Adipose tissue (tissue), 3 donors: ENCODE measurements around the gene CLNK. TPM values are rescaled to one million over a fixed set of nuclear protein-coding genes. Genes with fewer than 3 reads are reported as not detected.

Experiments
- H3K27ac ChIP-seq: one replicate; pipeline ENCODE4 v1.5.1; 2013; ENCODE audit warnings: low read depth, low read length
- WGBS, 3 donors: extraction: QIAGEN DNeasy Blood & Tissue Kit; methylation state at CpG; one replicate each; pipeline ENCODE4 v1.1.7; 2013; 5-methylcytosine and 5-hydroxymethylcytosine counted together
- polyA plus RNA-seq, 3 donors: library from polyadenylated mRNA; stranded (reverse); fragments of 200-250 nt; gene quantifications; one replicate each; pipeline ENCODE4 v1.2.3, GENCODE V29; 2013
- donor health status: healthy with polysubstance abuse.
- donor health status: Bipolar disorder and iron deficiency.
- donor health status: healthy.

Gene CLNK
- polyA plus RNA-seq, result under 1 TPM in 2 of 3 donors, not detected in 1; 0.01 to 0.05 TPM

- no peak within 1 kb of the TSS for H3K27ac ChIP-seq
- 54 to 65% (median 54%) methylated on average over 8 of the region's 8 CpGs for WGBS, 3 donors
These were observed at the start of gene CLNK for GRCh38 chr4:10684631-10685030. Gene CLNK, minus strand, starts transcription at chr4:10684768. Its CDS starts 16,899 bp downstream, at chr4:10667869.

GRCh38 chr4:10733481-10734062 is 49.0 kb upstream of the CLNK start:
- no peak overlapping the region for H3K27ac ChIP-seq
- 23 to 40% (median 39%) methylated on average over 1 of the region's 1 CpG for WGBS, 3 donors

DNA sequence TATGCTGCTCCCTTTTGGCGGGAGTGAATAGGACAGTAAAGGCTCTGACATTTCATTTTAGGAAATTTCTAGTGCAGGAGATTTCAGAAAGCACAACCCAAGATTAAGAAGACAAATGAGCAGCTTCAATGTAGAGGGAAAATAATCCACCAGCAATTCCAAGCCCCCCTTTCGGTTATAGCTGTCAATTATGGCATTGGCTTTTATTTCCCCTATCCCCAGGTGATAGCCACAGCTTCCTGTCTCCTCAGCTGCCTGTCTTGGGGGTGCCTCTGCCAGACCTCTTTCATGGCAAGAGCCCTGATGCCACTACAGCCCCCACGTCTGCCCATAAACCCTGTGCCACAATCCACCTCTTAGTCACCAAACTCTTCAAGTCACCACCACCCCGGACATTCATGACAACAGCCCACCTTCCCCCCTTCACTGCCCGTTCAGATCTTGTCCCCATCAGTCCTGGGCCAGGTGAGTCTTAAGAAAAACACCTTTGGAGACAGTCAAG is 48.4 kb upstream of the CLNK start:
- H3K27ac ChIP-seq, result no peak overlapping the region
- 56 to 65% (median 57%) methylated on average over 5 of the region's 5 CpGs for WGBS, 3 donors

GRCh38 chr4:10732235-10732913 is 47.8 kb upstream of the CLNK start:
- no peak overlapping the region for H3K27ac ChIP-seq
- WGBS, 3 donors, result 14 to 47% (median 29%) methylated on average over 3 of the region's 3 CpGs

DNA sequence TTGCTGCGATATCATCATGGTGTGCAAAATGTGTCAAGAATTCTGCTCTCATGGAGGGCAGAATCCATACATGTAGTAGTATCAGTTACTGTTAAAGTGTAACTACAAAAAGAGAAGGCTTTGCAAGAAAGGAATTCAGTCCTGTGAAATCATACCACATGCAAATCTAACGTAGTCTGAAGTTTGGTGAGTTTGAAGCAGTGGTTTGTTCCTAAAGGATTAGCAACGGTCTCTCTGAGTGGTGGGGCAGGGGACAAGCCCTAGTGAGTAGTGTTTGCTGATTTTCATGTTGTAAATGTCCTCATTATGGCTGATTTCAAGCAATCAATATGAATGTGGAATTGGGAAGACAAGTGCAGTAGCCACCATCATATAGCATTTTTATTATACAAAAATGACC is 47.1 kb upstream of the CLNK start:
- H3K27ac ChIP-seq, result no peak overlapping the region
- 53 to 87% (median 85%) methylated on average over 3 of the region's 3 CpGs for WGBS, 3 donors

GRCh38 chr4:10731162-10731561 is 46.6 kb upstream of the CLNK start:
- H3K27ac ChIP-seq, result no peak overlapping the region
- 68 to 86% (median 82%) methylated on average over 4 of the region's 4 CpGs for WGBS, 3 donors

DNA sequence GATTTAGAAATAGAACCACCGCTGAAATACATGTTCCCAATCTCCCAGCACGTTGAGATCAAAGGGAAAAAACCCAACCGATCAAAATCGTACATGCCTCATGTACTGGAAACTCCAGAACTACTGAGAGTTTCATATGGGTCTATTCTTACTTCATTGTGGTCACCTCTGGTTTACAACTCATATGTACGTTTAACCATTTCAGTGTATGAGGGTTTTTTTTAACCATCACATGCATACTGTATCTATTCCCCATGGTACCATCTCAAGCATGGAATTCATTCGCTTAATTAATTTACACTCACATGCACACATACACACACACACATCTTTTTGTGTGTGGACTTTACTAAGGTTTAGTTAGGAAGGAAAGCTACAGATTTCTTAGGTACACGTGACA is 46.0 kb upstream of the CLNK start:
- 88 to 95% (median 89%) methylated on average over 7 of the region's 7 CpGs for WGBS, 3 donors

GRCh38 chr4:10730019-10730418 is 45.5 kb upstream of the CLNK start:
- WGBS, 3 donors, result 55 to 85% (median 71%) methylated on average over 4 of the region's 4 CpGs
- H3K27ac ChIP-seq, result no peak overlapping the region

More for the DNA sequence above, 46.0 kb upstream of the CLNK start:
- no peak overlapping the region for H3K27ac ChIP-seq

GRCh38 chr4:10729366-10729765 is 44.8 kb upstream of the CLNK start:
- 59 to 77% (median 70%) methylated on average over 2 of the region's 2 CpGs for WGBS, 3 donors

GRCh38 chr4:10728016-10728415 is 43.4 kb upstream of the CLNK start:
- no peak overlapping the region for H3K27ac ChIP-seq
- WGBS, 3 donors, result 63 to 80% (median 69%) methylated on average over 4 of the region's 4 CpGs

More at GRCh38 chr4:10729366-10729765, 44.8 kb upstream of the CLNK start:
- H3K27ac ChIP-seq, result no peak overlapping the region

- WGBS, 3 donors, result 54 to 63% (median 56%) methylated on average over 6 of the region's 6 CpGs
- H3K27ac ChIP-seq, result no peak overlapping the region
These were observed 42.7 kb upstream of the CLNK start for GRCh38 chr4:10727140-10727880.

DNA sequence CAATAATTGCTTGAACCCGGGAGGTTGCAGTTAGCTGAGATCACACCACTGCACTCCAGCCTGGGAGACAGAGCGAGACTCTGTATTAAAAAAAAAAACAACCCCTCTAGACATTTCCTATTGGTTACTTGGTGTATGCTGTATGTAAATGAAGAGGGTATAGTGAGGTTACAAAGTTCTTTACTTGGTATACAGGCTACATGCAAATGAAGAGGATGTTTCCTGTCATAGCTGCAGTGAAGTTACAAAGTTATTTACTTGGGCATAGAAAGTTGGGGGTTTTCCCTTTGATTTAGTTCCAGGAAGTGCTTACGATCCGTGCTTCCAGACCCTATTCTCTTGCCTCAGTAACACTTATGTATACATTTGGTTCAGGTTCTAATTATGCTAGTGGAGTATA is 38.4 kb upstream of the CLNK start:
- 57 to 64% (median 63%) methylated on average over 4 of the region's 4 CpGs for WGBS, 3 donors
- H3K27ac ChIP-seq, result no peak overlapping the region

DNA sequence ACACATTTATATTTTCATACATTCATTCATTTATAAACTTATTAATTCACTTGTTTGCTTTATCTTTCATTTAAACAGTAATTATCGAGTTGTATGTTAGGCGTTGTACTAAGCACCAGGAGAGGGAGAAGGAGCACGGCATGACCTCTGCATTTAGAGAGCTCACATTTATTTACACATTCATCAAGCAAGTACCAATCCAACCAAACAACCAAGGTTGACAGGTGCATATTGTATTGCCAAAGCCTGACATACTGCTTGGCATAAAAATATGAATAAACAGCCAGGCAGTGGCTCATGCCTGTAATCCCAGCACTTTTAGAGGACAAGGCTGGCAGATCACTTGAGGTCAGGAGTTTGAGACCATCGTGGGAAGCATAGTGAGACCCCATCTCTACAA is 37.0 kb upstream of the CLNK start:
- WGBS, 3 donors, result 71 to 90% (median 81%) methylated on average over 4 of the region's 4 CpGs
- H3K27ac ChIP-seq, result no peak overlapping the region

DNA sequence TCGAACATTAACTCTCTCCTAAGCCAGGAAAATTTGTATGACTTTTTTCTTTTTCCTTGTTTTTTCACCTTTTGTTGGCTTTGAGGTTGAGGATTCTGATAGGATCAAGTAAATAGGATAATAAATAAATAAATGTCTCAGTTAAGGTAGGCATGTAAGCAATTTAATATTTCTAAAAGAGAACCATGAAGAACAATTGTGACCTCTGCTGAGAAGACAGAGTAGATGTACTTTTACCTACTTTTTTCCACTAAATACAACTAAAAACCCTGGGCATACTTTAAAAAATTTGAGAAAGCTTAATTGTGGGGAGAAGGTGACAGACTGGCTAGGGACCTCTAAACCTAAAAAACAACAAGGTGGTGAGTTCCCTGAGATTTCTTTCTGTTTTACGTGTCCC is 31.6 kb upstream of the CLNK start:
- 75 to 95% (median 84%) methylated on average over 2 of the region's 2 CpGs for WGBS, 3 donors
- no peak overlapping the region for H3K27ac ChIP-seq

GRCh38 chr4:10715696-10716095 is 31.1 kb upstream of the CLNK start:
- H3K27ac ChIP-seq, result no peak overlapping the region
- 40 to 52% (median 48%) methylated on average over 5 of the region's 5 CpGs for WGBS, 3 donors

DNA sequence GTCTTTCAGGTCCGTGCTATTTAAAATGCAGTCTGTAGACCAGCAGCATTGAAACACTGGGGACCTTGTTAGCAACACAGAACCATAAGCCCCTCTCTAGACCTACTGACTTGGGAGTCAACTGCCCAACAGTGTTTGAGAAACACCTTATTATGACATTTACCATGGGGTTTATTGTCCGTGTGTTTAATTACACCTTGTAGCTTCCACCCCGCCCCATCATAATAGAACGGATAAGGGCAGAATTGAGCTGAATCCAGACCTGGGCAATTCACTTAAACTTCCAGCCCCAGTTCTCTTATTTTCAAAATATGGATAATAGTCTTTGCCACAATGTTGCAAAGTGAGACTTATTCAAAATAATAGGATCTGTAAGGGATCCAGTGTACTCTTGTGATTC is 30.6 kb upstream of the CLNK start:
- no peak overlapping the region for H3K27ac ChIP-seq
- WGBS, 3 donors, result 71 to 94% (median 75%) methylated on average over 4 of the region's 4 CpGs

DNA sequence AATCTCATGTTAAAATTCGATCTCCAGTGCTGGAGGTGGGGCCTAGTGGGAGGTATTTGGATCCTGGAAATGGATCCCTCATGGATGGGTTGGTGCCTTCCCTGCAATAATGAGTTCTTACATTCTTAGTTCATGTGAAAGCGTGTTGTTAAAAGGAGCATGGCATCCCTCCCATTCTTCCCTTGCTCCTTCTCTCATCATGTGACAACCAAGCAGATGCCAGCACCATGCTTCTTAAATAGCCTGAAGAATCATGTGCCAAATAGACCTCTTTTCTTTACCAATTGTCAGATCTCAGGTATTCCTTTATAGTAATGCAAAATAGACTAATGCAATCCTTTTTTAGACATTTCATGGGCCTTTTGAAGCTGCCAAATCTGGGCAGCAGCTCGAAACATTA is 29.0 kb upstream of the CLNK start:
- 82 to 92% (median 90%) methylated on average over 3 of the region's 3 CpGs for WGBS, 3 donors

GRCh38 chr4:10706236-10706635 is 21.7 kb upstream of the CLNK start:
- H3K27ac ChIP-seq, result no peak overlapping the region
- 45 to 79% (median 77%) methylated on average over 1 of the region's 1 CpG for WGBS, 3 donors

More for the DNA sequence above, 29.0 kb upstream of the CLNK start:
- no peak overlapping the region for H3K27ac ChIP-seq

GRCh38 chr4:10704430-10704810 is 19.9 kb upstream of the CLNK start:
- no peak overlapping the region for H3K27ac ChIP-seq
